WTC11 (cell line): ENCODE measurements around the gene DNAJB11.

ENCODE experiments used
- AFF4 ChIP-seq: sonication (generic); formaldehyde crosslinking; IDR thresholded peaks from 2 replicates; pipeline ENCODE4 v1.8.1; 2023; ENCODE audit warnings: mild to moderate bottlenecking, missing genetic modification reagents, borderline replicate concordance
- NFE2L1 ChIP-seq: sonication (generic); formaldehyde crosslinking; IDR thresholded peaks from 2 replicates; pipeline ENCODE4 v1.8.1; 2023; ENCODE audit warnings: missing genetic modification reagents
- ZNF317 ChIP-seq: sonication (generic); formaldehyde crosslinking; IDR thresholded peaks from 2 replicates; pipeline ENCODE4 v1.8.1; 2023; ENCODE audit warnings: low read depth, mild to moderate bottlenecking, moderate library complexity, missing genetic modification reagents, borderline replicate concordance

- TF ChIP-seq AFF4 (CRISPR knock-in tag) (no peak), ZNF317 (CRISPR knock-in tag) (no peak), NFE2L1 (no peak)
Measured at GRCh38 chr3:186605078-186605477, 34.6 kb downstream of the DNAJB11 start.
